MM.1S (cell line): ENCODE data around the gene DPYSL4.

Experiments used
- DNase-seq: peaks from one replicate; pipeline ENCODE4 v3.0.0-alpha.2; 2015
- H2AFZ ChIP-seq: fragments of 300-600 bp; sonication (generic); 2 replicates; pipeline ENCODE4 v1.6.0; 2016; ENCODE audit warnings: antibody characterized with exemption, low read length
- H3F3A ChIP-seq: fragments of 300-600 bp; sonication (generic); 2 replicates; pipeline ENCODE4 v1.6.1; 2016; ENCODE audit warnings: mild to moderate bottlenecking, antibody characterized with exemption, low read length, moderate library complexity, mixed read lengths; ENCODE audit not compliant: insufficient read depth
- H3K27ac ChIP-seq: fragments of 300-600 bp; sonication (generic); 2 replicates; pipeline ENCODE4 v1.5.1; 2016; ENCODE audit warnings: mild to moderate bottlenecking, low read length
- H3K27me3 ChIP-seq: fragments of 300-600 bp; sonication (generic); replicated peaks from 2 replicates; pipeline ENCODE4 v1.6.0; 2016; ENCODE audit warnings: low read length; ENCODE audit not compliant: insufficient read depth
- H3K36me3 ChIP-seq: fragments of 300-600 bp; sonication (generic); replicated peaks from 2 replicates; pipeline ENCODE4 v1.6.1; 2016; ENCODE audit warnings: mild to moderate bottlenecking, low read length, mixed read lengths; ENCODE audit not compliant: insufficient read depth
- H3K4me1 ChIP-seq: fragments of 300-600 bp; sonication (generic); 2 replicates; pipeline ENCODE4 v1.6.1; 2016; ENCODE audit warnings: low read length, mixed read lengths
- H3K4me2 ChIP-seq: fragments of 300-600 bp; sonication (generic); 2 replicates; pipeline ENCODE4 v1.6.0; 2016; ENCODE audit warnings: low read depth, low read length
- H3K4me3 ChIP-seq: fragments of 300-600 bp; sonication (generic); 2 replicates; pipeline ENCODE4 v1.5.1; 2016; ENCODE audit warnings: low read length, mixed read lengths
- H3K79me2 ChIP-seq: fragments of 300-600 bp; sonication (generic); 2 replicates; pipeline ENCODE4 v1.6.1; 2016; ENCODE audit warnings: mixed run types, low read length, mixed read lengths
- H3K9ac ChIP-seq: fragments of 300-600 bp; sonication (generic); 2 replicates; pipeline ENCODE4 v1.6.1; 2016; ENCODE audit warnings: low read length, mixed read lengths
- H3K9me2 ChIP-seq: fragments of 300-600 bp; sonication (generic); replicated peaks from 2 replicates; pipeline ENCODE4 v1.6.1; 2016; ENCODE audit warnings: mild to moderate bottlenecking, low read length, mixed read lengths; ENCODE audit not compliant: insufficient read depth
- H3K9me3 ChIP-seq: fragments of 300-600 bp; sonication (generic); replicated peaks from 2 replicates; pipeline ENCODE4 v1.6.1; 2016; ENCODE audit warnings: mild to moderate bottlenecking, low read length, mixed read lengths; ENCODE audit not compliant: insufficient read depth
- H4K20me1 ChIP-seq: fragments of 300-600 bp; sonication (generic); 2 replicates; pipeline ENCODE4 v1.6.1; 2016; ENCODE audit warnings: mild to moderate bottlenecking, low read length, moderate library complexity, mixed read lengths; ENCODE audit not compliant: insufficient read depth
- CTCF ChIP-seq: fragments of 300-600 bp; sonication (generic); IDR thresholded peaks from 2 replicates; pipeline ENCODE4 v1.5.1; 2016; ENCODE audit warnings: antibody characterized with exemption, low read length, mixed read lengths
- EZH2 ChIP-seq: fragments of 300-600 bp; sonication (generic); optimal IDR thresholded peaks from 2 replicates; pipeline ENCODE3; 2017; ENCODE audit warnings: low read depth, mild to moderate bottlenecking, antibody characterized with exemption, low read length, mixed read lengths
- EZH2phosphoT487 ChIP-seq: fragments of 300-600 bp; sonication (generic); IDR thresholded peaks from 2 replicates; pipeline ENCODE4 v1.6.1; 2018; ENCODE audit warnings: antibody characterized with exemption, low read length

DPYSL4 gene

GRCh38 chr10:132182591-132182990 is 4.2 kb upstream of the DPYSL4 start:
- Histone ChIP-seq H2AFZ (no peak overlapping the region), H3K27me3 (peaks cover 30% of the 10 kb centered on the region), H3K9me3 (no peaks in the 10 kb centered on the region), H3K4me2 (no peak overlapping the region), H3K9ac (no peak overlapping the region), H3K79me2 (no peaks in the 10 kb centered on the region), H3K9me2 (no peaks in the 10 kb centered on the region), H3K27ac (no peak overlapping the region), H3K4me3 (no peak overlapping the region), H3K36me3 (no peaks in the 10 kb centered on the region), H3F3A (no peaks in the 10 kb centered on the region), H3K4me1 (no peaks in the 10 kb centered on the region), H4K20me1 (no peaks in the 10 kb centered on the region)
- no peak for DNase-seq
- TF ChIP-seq EZH2 (no peak), CTCF (no peak), EZH2phosphoT487 (no peak)

GRCh38 chr10:132183046-132183445 is 3.7 kb upstream of the DPYSL4 start:
- H3K4me1 ChIP-seq, result no peaks in the 10 kb centered on the region
- no peak for DNase-seq
- H4K20me1 ChIP-seq, result no peaks in the 10 kb centered on the region
- H3K9me2 ChIP-seq, result no peaks in the 10 kb centered on the region
- H3K79me2 ChIP-seq, result no peaks in the 10 kb centered on the region
- TF ChIP-seq EZH2phosphoT487, result no peak
- no peak for TF ChIP-seq CTCF
- no peak for TF ChIP-seq EZH2
- no peak overlapping the region for H3K27ac ChIP-seq
- no peak overlapping the region for H3K9ac ChIP-seq
- H3K9me3 ChIP-seq, result no peaks in the 10 kb centered on the region
- no peak overlapping the region for H2AFZ ChIP-seq
- H3F3A ChIP-seq, result no peaks in the 10 kb centered on the region
- H3K36me3 ChIP-seq, result no peaks in the 10 kb centered on the region
- no peak overlapping the region for H3K4me3 ChIP-seq
- H3K27me3 ChIP-seq, result peaks cover 33% of the 10 kb centered on the region
- H3K4me2 ChIP-seq, result no peak overlapping the region

GRCh38 chr10:132184816-132185593 is 1.7 kb upstream of the DPYSL4 start:
- Histone ChIP-seq H3F3A (no peaks in the 10 kb centered on the region), H2AFZ (no peak overlapping the region), H3K27ac (no peak overlapping the region), H3K4me2 (no peak overlapping the region), H4K20me1 (no peaks in the 10 kb centered on the region), H3K4me1 (no peaks in the 10 kb centered on the region), H3K4me3 (no peak overlapping the region), H3K79me2 (no peaks in the 10 kb centered on the region), H3K9me3 (no peaks in the 10 kb centered on the region), H3K27me3 (peaks cover 31% of the 10 kb centered on the region), H3K9me2 (no peaks in the 10 kb centered on the region), H3K9ac (no peak overlapping the region), H3K36me3 (no peaks in the 10 kb centered on the region)
- TF ChIP-seq EZH2 (no peak), EZH2phosphoT487 (no peak), CTCF (no peak)
- DNase-seq, result no peak
